Measurements from ENCODE around the gene ARVCF. TPM values are rescaled to one million over a fixed set of nuclear protein-coding genes. Genes with fewer than 3 reads are reported as not detected.
"Not testable (repeated sequence)": the region's sequence is repeated elsewhere in the genome, so short reads cannot be mapped to it uniquely, and the experiment has no call there.

ARVCF gene
- total and polyA plus RNA-seq, 5 donors: 11.1 to 27.4 (median 20.0) TPM

DNA sequence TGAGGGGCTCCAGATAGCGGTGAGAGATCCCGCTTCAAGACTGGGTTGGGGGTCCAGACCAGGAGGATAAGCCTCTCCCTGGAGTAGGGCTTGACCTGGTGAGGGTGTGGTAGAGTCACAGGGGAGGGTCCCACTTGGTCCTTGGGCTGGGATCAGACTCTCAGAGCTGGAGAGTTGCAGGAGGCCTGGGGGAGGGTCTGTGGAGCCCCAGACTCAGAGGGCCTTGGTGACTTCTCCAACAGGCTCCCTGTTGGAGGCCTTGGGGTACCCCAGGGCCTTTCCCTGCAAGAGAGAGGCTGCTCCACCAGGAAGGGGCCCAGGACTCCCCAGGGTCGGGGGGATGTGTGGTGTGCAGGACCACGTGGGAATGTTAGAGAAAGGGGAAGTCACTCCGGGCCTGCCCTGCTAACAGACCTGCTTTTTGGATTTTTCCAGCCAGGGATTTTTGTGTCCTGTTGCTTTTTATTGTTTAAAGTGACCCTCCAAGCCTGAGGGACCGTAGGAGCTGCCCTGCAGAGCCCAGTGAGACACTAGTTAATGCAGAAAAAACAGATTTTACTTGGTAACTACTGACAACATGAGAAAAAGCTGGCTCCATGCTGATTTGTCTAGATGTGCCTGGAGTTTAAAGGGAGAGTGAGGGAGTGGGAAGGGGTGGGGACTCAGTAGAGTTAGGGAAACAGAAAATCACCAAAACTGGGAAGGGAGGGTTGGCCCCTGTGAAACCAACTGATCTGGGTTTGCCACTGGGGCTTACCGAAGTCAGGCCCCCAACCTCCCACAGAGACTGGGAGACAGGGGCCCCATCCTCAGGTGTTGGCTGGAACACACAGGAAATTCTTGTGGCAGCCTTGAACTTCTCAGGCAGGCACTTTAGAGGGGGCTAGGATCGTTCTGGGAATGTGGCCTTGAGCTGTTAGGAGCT lies 74.2 kb downstream of the ARVCF start:
- H3K9me3 ChIP-seq (ENCODE audit: control insufficient read depth, low read length): no peaks in the 10 kb centered on the region
- peaks cover 4% of the 10 kb centered on the region for H3K4me1 ChIP-seq (ENCODE audit: control insufficient read depth, insufficient read depth, low read length)
- H3K27me3 ChIP-seq (ENCODE audit: control insufficient read depth, insufficient read depth): no peaks in the 10 kb centered on the region
- DNase-seq (peak in 1 of 3 donors; percentile 69), ATAC-seq (peak; percentile 69 to 79)
- H3K27ac ChIP-seq (ENCODE audit: low read length): peak overlapping the region; percentile 99
- WGBS: 3% methylated on average over 8 of the region's 8 CpGs
- peak overlapping the region; percentile 92 for H3K4me3 ChIP-seq (ENCODE audit: low read length)
- intact Hi-C loops (cut with DNase I): no loop called here

DNA sequence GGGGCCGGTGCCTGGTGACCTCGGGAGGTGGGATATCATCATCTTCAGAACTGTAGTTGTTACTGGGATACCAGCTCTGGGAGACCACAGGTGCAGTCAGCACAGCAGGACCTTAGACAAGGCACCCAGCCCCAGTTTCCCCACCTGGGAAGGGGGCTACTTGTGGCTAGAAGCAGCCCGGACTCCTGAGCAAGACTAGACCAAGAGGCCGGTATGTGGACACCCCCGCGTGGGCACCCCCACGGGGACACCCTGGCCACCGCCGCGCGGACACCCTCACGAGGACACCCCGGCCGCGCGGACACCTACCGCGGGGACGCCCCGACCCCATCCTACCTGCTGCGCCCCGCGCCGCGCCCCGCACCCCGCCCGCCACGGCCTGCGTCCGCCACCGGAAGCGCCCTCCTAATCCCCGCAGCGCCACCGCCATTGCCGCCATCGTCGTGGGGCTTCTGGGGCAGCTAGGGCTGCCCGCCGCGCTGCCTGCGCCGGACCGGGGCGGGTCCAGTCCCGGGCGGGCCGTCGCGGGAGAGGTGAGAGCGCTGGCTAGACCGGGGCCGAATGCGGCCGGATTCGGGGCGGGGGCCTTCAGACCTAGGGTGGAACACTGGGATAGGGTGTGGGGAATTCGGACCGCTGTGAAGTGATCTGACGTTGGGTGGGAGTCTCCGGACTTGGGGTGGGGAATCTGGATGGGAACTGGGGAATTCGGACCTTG lies 75.1 kb downstream of the ARVCF start, which contains the start of the genes COMT and TXNRD2:
TSS of gene COMT (plus strand) at position 408 of the 718 bp plus-strand sequence. CDS start 20,755 bp downstream, outside the sequence.
TSS of gene TXNRD2 (minus strand) at position 454 of the 718 bp plus-strand sequence. CDS start at position 439, 15 bp downstream.
- Histone ChIP-seq H3K4me1 (ENCODE audit: control insufficient read depth, insufficient read depth, low read length) (peaks cover 4% of the 10 kb centered on the region), H3K4me3 (ENCODE audit: low read length) (peak within 1 kb of the TSS; percentile 92), H3K27ac (ENCODE audit: low read length) (peak within 1 kb of the TSS; percentile 99), H3K27me3 (ENCODE audit: control insufficient read depth, insufficient read depth) (no peaks in the 10 kb centered on the region), H3K9me3 (ENCODE audit: control insufficient read depth, low read length) (no peaks in the 10 kb centered on the region)
- intact Hi-C loops (cut with DNase I): no loop called here
- ATAC-seq (peak; percentile 89 to 91), DNase-seq (peak; percentile 78 to 91 (median 91))
- WGBS: under 1% methylated on average over 63 of the region's 63 CpGs

- DNase-seq: peak in 1 of 3 donors; percentile 52
- intact Hi-C loops (cut with DNase I): no loop called here
- no peaks in the 10 kb centered on the region for H3K9me3 ChIP-seq (ENCODE audit: control insufficient read depth, low read length)
- no peak overlapping the region for H3K27ac ChIP-seq (ENCODE audit: low read length)
- no peaks in the 10 kb centered on the region for H3K27me3 ChIP-seq (ENCODE audit: control insufficient read depth, insufficient read depth)
- H3K4me1 ChIP-seq (ENCODE audit: control insufficient read depth, insufficient read depth, low read length): peaks cover 4% of the 10 kb centered on the region
- peak overlapping the region; percentile 92 for H3K4me3 ChIP-seq (ENCODE audit: low read length)
- 70% methylated on average over 21 of the region's 21 CpGs for WGBS
- ATAC-seq: peak in 1 of 2 donors; percentile 12
Measured at GRCh38 chr22:19940536-19941364, 75.9 kb downstream of the ARVCF start.

DNA sequence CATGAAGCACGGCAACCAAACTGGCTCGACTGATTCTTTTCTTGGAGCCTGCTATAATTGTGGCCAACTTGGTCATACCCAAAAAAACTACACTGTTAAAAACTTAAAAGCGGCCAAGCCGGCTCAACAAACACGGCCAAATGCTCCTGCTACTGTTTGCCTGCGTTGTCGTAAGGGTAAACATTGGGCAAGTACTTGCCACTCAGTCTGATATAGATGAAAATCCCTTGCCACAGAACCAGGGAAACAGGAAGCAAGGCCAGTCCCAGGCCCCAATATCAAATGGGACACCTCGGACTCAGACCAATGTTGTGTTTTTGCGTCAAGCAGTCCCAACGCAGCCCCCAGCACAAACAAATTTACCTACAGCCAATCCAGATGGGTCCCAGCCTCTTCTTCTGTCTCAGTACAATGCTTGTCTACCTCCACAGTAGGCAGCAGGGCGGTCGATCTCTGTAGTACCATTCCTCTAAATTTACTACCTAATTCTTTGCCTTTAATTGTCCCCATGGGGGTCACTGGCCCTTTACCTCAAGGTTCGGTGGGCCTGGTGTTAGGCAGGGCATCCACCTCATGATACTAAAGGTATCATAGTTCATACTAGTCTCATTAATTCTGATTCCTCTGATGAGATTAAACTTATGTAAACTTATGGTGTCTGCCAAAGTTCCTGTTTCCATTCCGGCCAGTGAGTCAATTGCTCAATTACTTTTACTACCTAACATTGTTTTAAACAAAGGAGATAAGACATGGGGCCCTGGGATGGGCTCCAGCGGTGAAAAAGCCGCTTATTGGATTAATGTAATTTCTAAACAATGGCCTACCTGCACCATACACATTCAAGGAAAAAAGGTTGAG lies 78.8 kb downstream of the ARVCF start:
- H3K4me1 ChIP-seq (ENCODE audit: control insufficient read depth, insufficient read depth, low read length): peaks cover 3% of the 10 kb centered on the region
- H3K4me3 ChIP-seq (ENCODE audit: low read length): no peak overlapping the region
- no peaks in the 10 kb centered on the region for H3K27me3 ChIP-seq (ENCODE audit: control insufficient read depth, insufficient read depth)
- DNase-seq: peak in 1 of 3 donors; percentile 9
- no peak for ATAC-seq
- no peaks in the 10 kb centered on the region for H3K9me3 ChIP-seq (ENCODE audit: control insufficient read depth, low read length)
- no peak overlapping the region for H3K27ac ChIP-seq (ENCODE audit: low read length)
- WGBS: 92% methylated on average over 16 of the region's 16 CpGs
- intact Hi-C loops (cut with DNase I): loop anchor here in 1 of 4 donors (5.0 kb wide), 1 partner anchor 41 kb away; no protein-coding TSS in a partner anchor

DNA sequence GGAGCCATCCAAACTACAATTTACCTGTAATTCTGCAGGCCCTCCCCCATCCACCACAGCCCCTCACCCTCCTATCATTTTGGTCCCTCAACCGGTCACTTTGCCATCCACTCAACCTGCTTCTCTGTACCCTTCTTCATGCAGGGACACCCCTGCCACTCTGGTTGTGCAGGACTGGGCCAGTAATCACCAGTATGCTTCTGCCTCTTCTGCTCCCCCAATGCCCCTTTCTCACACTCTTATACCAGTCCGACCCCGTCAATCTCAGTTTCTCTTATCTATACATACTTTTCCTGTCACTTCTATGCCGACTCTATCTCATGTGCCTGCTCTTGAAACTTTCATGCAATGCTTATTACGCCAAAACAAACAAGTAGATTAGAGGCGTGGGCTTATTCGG lies 80.1 kb downstream of the ARVCF start:
- 81% methylated on average over 7 of the region's 7 CpGs for WGBS
- DNase-seq (no peak), ATAC-seq (no peak)
- intact Hi-C loops (cut with DNase I): loop anchor here in 1 of 4 donors (5.0 kb wide), 1 partner anchor 39 kb away; no protein-coding TSS in a partner anchor
- no peak overlapping the region for H3K27ac ChIP-seq (ENCODE audit: low read length)
- no peaks in the 10 kb centered on the region for H3K9me3 ChIP-seq (ENCODE audit: control insufficient read depth, low read length)
- no peak overlapping the region for H3K4me3 ChIP-seq (ENCODE audit: low read length)
- H3K4me1 ChIP-seq (ENCODE audit: control insufficient read depth, insufficient read depth, low read length): peaks cover 2% of the 10 kb centered on the region
- H3K27me3 ChIP-seq (ENCODE audit: control insufficient read depth, insufficient read depth): no peaks in the 10 kb centered on the region

- H3K4me3 ChIP-seq (ENCODE audit: low read length); H3K27me3 ChIP-seq (ENCODE audit: control insufficient read depth, insufficient read depth); H3K27ac ChIP-seq (ENCODE audit: low read length); ATAC-seq; DNase-seq; H3K4me1 ChIP-seq (ENCODE audit: control insufficient read depth, insufficient read depth, low read length); H3K9me3 ChIP-seq (ENCODE audit: control insufficient read depth, low read length): not testable (repeated sequence)
- intact Hi-C loops (cut with DNase I): loop anchor here in 1 of 4 donors (5.0 kb wide), 1 partner anchor 38 kb away; no protein-coding TSS in a partner anchor
- 91% methylated on average over 11 of the region's 11 CpGs for WGBS
Measured at GRCh38 chr22:19935123-19935718, 81.4 kb downstream of the ARVCF start.

DNA sequence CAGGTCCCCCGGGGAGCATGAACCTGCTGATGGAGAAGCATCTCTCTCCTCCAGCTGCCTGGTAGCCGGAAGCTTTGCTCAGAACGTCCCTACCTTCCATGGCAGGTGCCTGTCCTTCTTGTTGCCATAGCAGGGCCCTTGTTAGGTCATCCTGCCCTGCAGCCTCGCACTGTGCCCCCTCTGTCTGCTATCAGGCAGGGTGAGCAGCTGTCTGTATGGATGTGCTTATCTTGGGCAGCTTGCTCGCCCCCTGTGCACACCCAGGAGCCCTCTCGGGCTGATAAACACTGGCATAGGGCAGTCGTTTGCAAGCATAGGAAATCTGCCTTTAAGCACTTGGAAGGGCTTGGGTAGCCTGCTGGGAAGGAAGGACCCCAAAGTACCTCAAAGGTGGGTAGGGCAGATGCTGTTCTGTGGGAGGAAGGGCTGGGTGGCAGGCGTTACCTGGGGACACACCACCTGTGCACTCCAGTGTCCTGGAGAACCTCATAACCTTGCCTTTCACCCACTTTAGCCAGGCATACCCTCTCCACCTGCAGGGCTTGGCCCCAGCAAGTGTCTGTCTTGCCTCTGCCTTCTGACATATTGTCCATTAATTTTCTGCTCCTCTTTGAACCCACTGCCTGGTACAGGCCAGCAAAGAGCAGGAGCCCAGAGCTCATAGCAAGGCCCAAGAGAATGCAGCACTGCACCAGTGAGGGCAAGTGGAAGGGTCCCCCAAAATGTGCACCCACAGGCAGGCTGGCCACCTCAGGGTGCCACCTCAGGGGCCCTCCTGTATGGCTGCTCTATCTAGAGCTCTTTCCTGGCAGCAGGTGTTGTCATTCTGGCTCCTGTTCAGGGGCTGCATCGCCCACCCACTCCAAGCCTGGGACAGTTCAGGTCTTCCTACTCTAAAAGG lies 83.0 kb downstream of the ARVCF start:
- H3K4me1 ChIP-seq (ENCODE audit: control insufficient read depth, insufficient read depth, low read length): peaks cover 2% of the 10 kb centered on the region
- no peak overlapping the region for H3K27ac ChIP-seq (ENCODE audit: low read length)
- intact Hi-C loops (cut with DNase I): no loop called here
- 82% methylated on average over 9 of the region's 9 CpGs for WGBS
- ATAC-seq (no peak), DNase-seq (peak in 1 of 3 donors; percentile 12)
- no peaks in the 10 kb centered on the region for H3K27me3 ChIP-seq (ENCODE audit: control insufficient read depth, insufficient read depth)
- no peaks in the 10 kb centered on the region for H3K9me3 ChIP-seq (ENCODE audit: control insufficient read depth, low read length)
- no peak overlapping the region for H3K4me3 ChIP-seq (ENCODE audit: low read length)

GRCh38 chr22:19932367-19933206 lies 84.0 kb downstream of the ARVCF start:
- ATAC-seq (peak; percentile 60 to 78), DNase-seq (peak in 1 of 3 donors; percentile 66)
- intact Hi-C loops (cut with DNase I): no loop called here
- Histone ChIP-seq H3K4me1 (ENCODE audit: control insufficient read depth, insufficient read depth, low read length) (peaks cover 2% of the 10 kb centered on the region), H3K4me3 (ENCODE audit: low read length) (no peak overlapping the region), H3K9me3 (ENCODE audit: control insufficient read depth, low read length) (no peaks in the 10 kb centered on the region), H3K27ac (ENCODE audit: low read length) (no peak overlapping the region), H3K27me3 (ENCODE audit: control insufficient read depth, insufficient read depth) (no peaks in the 10 kb centered on the region)
- 66% methylated on average over 12 of the region's 12 CpGs for WGBS
